Measurements from ENCODE around the gene ADH6. TPM values are rescaled to one million over a fixed set of nuclear protein-coding genes. Genes with fewer than 3 reads are reported as not detected.
"Not testable (repeated sequence)": the region's sequence is repeated elsewhere in the genome, so short reads cannot be mapped to it uniquely, and the experiment has no call there.

ADH6 gene
- total RNA-seq, 2 donors from 2014 or later: not detected

GRCh38 chr4:99201690-99202089 lies 17.4 kb downstream of the ADH6 start:
- WGBS: 40% methylated on average over 3 of the region's 3 CpGs
- Histone ChIP-seq H3K4me1 (replicated peaks) (no peaks in the 10 kb centered on the region), H3K9me3 (no peaks in the 10 kb centered on the region), H3K36me3 (no peaks in the 10 kb centered on the region), H3K4me3 (no peak overlapping the region), H3K27me3 (replicated peaks; ENCODE audit: insufficient read depth) (no peaks in the 10 kb centered on the region), H3K27ac (no peak overlapping the region)
- intact Hi-C loops (cut with DNase I): loop anchor here (2.0 to 10.0 kb wide), 3 partner anchors 101 to 253 kb away; no protein-coding TSS in a partner anchor
- TF ChIP-seq POLR2AphosphoS5 (IDR thresholded peaks at IDR 0.05) (no peak), POLR2A (IDR thresholded peaks at IDR 0.05) (no peak)
- TF ChIP-seq, protein P1, sequence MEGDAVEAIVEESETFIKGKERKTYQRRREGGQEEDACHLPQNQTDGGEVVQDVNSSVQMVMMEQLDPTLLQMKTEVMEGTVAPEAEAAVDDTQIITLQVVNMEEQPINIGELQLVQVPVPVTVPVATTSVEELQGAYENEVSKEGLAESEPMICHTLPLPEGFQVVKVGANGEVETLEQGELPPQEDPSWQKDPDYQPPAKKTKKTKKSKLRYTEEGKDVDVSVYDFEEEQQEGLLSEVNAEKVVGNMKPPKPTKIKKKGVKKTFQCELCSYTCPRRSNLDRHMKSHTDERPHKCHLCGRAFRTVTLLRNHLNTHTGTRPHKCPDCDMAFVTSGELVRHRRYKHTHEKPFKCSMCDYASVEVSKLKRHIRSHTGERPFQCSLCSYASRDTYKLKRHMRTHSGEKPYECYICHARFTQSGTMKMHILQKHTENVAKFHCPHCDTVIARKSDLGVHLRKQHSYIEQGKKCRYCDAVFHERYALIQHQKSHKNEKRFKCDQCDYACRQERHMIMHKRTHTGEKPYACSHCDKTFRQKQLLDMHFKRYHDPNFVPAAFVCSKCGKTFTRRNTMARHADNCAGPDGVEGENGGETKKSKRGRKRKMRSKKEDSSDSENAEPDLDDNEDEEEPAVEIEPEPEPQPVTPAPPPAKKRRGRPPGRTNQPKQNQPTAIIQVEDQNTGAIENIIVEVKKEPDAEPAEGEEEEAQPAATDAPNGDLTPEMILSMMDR (IDR thresholded peaks at IDR 0.05): peak in 2 of 4 experiments; percentile 39 to 54
- no peak for DNase-seq (ENCODE audit: low spot score)

- Histone ChIP-seq H3K4me1 (replicated peaks) (no peaks in the 10 kb centered on the region), H3K36me3 (no peaks in the 10 kb centered on the region), H3K27me3 (replicated peaks; ENCODE audit: insufficient read depth) (no peaks in the 10 kb centered on the region), H3K27ac (no peak overlapping the region), H3K9me3 (no peaks in the 10 kb centered on the region), H3K4me3 (no peak overlapping the region)
- TF ChIP-seq, protein P1 (IDR thresholded peaks at IDR 0.05): no peak
- TF ChIP-seq POLR2AphosphoS5 (IDR thresholded peaks at IDR 0.05): no peak
- no peak for TF ChIP-seq POLR2A (IDR thresholded peaks at IDR 0.05)
- intact Hi-C loops (cut with DNase I): loop anchor here (5.0 to 10.0 kb wide), 2 partner anchors 102 to 255 kb away; no protein-coding TSS in a partner anchor
- DNase-seq (ENCODE audit: low spot score): no peak
- 93% methylated on average over 1 of the region's 1 CpG for WGBS
These were observed 18.9 kb downstream of the ADH6 start for GRCh38 chr4:99200138-99200537.

- Histone ChIP-seq H3K4me1 (replicated peaks) (no peaks in the 10 kb centered on the region), H3K9me3 (no peaks in the 10 kb centered on the region), H3K4me3 (no peak overlapping the region), H3K27ac (no peak overlapping the region), H3K36me3 (no peaks in the 10 kb centered on the region), H3K27me3 (replicated peaks; ENCODE audit: insufficient read depth) (no peaks in the 10 kb centered on the region)
- intact Hi-C loops (cut with DNase I): no loop called here
- DNase-seq (ENCODE audit: low spot score): no peak
- TF ChIP-seq POLR2AphosphoS5 (IDR thresholded peaks at IDR 0.05) (no peak), POLR2A (IDR thresholded peaks at IDR 0.05) (no peak)
- TF ChIP-seq, protein P1 (IDR thresholded peaks at IDR 0.05): no peak
- WGBS: 83% methylated on average over 5 of the region's 5 CpGs
These were observed 28.7 kb downstream of the ADH6 start for GRCh38 chr4:99190336-99190735.

DNA sequence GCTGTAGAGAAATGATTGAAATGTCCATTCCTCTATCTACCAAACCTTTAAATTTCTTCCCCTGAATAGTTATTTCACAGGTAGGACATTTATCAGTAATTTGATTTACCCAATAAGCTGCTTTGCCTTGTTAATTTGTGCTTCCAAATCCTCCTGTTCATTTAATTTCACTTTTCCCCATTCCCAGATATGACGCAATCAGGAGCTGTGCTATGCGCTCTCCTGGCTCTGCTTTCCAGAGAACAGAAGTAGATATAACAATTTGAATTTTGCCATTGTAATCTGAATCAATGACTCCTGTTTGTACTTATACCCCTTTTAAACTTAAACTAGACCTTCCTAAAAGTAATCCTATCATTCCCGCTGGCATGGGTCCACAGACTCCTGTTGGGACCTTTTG lies 29.1 kb downstream of the ADH6 start:
- H3K36me3 ChIP-seq; H3K4me1 ChIP-seq (replicated peaks); intact Hi-C loops (cut with DNase I); H3K27ac ChIP-seq; H3K27me3 ChIP-seq (replicated peaks; ENCODE audit: insufficient read depth); DNase-seq (ENCODE audit: low spot score); H3K4me3 ChIP-seq; H3K9me3 ChIP-seq: not testable (repeated sequence)
- WGBS: 94% methylated on average over 3 of the region's 3 CpGs

DNA sequence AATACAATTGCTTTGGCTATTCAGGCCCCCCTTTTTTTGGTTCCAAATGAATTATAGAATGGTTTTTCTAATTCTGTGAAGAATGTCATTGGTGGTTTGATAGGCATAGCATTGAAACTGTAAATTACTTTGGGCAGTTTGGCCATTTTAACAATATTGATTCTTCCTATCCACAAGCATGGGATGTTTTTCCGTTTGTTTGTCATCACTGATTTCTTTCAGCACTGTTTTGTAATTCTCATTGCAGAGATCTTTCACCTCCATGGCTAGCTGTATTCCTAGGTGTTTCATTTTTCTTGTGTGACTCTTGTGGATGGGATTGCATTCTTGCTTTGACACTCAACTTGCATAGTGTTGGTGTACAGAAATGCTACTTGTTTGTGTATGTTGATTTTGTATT lies 33.0 kb downstream of the ADH6 start:
- Histone ChIP-seq H3K27ac (no peak overlapping the region), H3K27me3 (replicated peaks; ENCODE audit: insufficient read depth) (no peaks in the 10 kb centered on the region), H3K36me3 (no peaks in the 10 kb centered on the region), H3K9me3 (no peaks in the 10 kb centered on the region), H3K4me3 (no peak overlapping the region), H3K4me1 (replicated peaks) (no peaks in the 10 kb centered on the region)
- 92% methylated on average over 1 of the region's 1 CpG for WGBS
- no peak for DNase-seq (ENCODE audit: low spot score)
- intact Hi-C loops (cut with DNase I): no loop called here
- TF ChIP-seq POLR2A (IDR thresholded peaks at IDR 0.05) (no peak), POLR2AphosphoS5 (IDR thresholded peaks at IDR 0.05) (no peak)
- TF ChIP-seq, protein P1 (IDR thresholded peaks at IDR 0.05): no peak

All from prostate gland (tissue), 2 donors.